Measurements from ENCODE around the gene CLP1.

The CLP1 gene

GRCh38 chr11:57657194-57658022 is at the start of gene CLP1:
Gene CLP1 (plus strand): TSS chr11:57657762. CDS start chr11:57659477, 1,715 bp downstream.
- peak; percentile 98 to 99 for DNase-seq

GRCh38 chr11:57610170-57610569 is 47.4 kb upstream of the CLP1 start:
- no peak for DNase-seq

GRCh38 chr11:57614234-57614772 is 43.3 kb upstream of the CLP1 start:
- no peak for DNase-seq

GRCh38 chr11:57615308-57615707 is 42.3 kb upstream of the CLP1 start:
- DNase-seq, result no peak

GRCh38 chr11:57616595-57616994 is 41.0 kb upstream of the CLP1 start:
- no peak for DNase-seq

- DNase-seq, result no peak
Measured at GRCh38 chr11:57618438-57618837, 39.1 kb upstream of the CLP1 start.

- no peak for DNase-seq
Measured at GRCh38 chr11:57619331-57619730, 38.2 kb upstream of the CLP1 start.

GRCh38 chr11:57620467-57620866 is 37.1 kb upstream of the CLP1 start:
- DNase-seq, result no peak

GRCh38 chr11:57622263-57622662 is 35.3 kb upstream of the CLP1 start:
- no peak for DNase-seq

GRCh38 chr11:57624864-57625263 is 32.7 kb upstream of the CLP1 start:
- DNase-seq, result no peak

GRCh38 chr11:57626895-57627294 is 30.7 kb upstream of the CLP1 start:
- DNase-seq, result no peak

GRCh38 chr11:57630171-57630570 is 27.4 kb upstream of the CLP1 start:
- no peak for DNase-seq

- no peak for DNase-seq
Measured at GRCh38 chr11:57632116-57632515, 25.4 kb upstream of the CLP1 start.

GRCh38 chr11:57633394-57634070 is 24.0 kb upstream of the CLP1 start:
- DNase-seq, result no peak

GRCh38 chr11:57634311-57634710 is 23.3 kb upstream of the CLP1 start:
- no peak for DNase-seq

- DNase-seq, result no peak
Measured at GRCh38 chr11:57635246-57635645, 22.3 kb upstream of the CLP1 start.

- DNase-seq, result no peak
Measured at GRCh38 chr11:57637626-57638004, 19.9 kb upstream of the CLP1 start.

GRCh38 chr11:57638005-57638781 is 19.4 kb upstream of the CLP1 start:
- peak; percentile 55 to 84 for DNase-seq

- DNase-seq, result peak in 1 of 2 experiments; percentile 28
Measured at GRCh38 chr11:57638811-57639320, 18.7 kb upstream of the CLP1 start.

GRCh38 chr11:57639321-57640067 is 18.1 kb upstream of the CLP1 start:
- no peak for DNase-seq

- DNase-seq, result no peak
Measured at GRCh38 chr11:57640068-57640800, 17.3 kb upstream of the CLP1 start.
